22Rv1 (cell line): ENCODE data around the gene CHRDL2.

Experiments used
- CTCF ChIP-seq: fragments of 450-650 bp; IDR thresholded peaks from 2 replicates; pipeline ENCODE4 v1.5.1; 2017; ENCODE audit warnings: mild to moderate bottlenecking
- ZFX ChIP-seq: fragments of 450-650 bp; IDR thresholded peaks from 2 replicates; pipeline ENCODE4 v1.6.1; 2017; ENCODE audit warnings: antibody characterized with exemption, borderline replicate concordance

- TF ChIP-seq CTCF (no peak), ZFX (no peak)
Observed at GRCh38 chr11:74647831-74648230, 83.4 kb downstream of the CHRDL2 start.
